Thyroid gland (tissue), 4 donors: ENCODE measurements around the gene ABL2. TPM values are rescaled to one million over a fixed set of nuclear protein-coding genes. Genes with fewer than 3 reads are reported as not detected.
"Not testable (repeated sequence)": the region's sequence is repeated elsewhere in the genome, so short reads cannot be mapped to it uniquely, and the experiment has no call there.

Source experiments
- DNase-seq, 2 donors: peaks; one replicate each; pipeline ENCODE4 v3.0.0-alpha.2; 2019
- H3K27ac ChIP-seq, 3 donors: fragments of 200-600 bp; sonication (generic); 1 replicate in 2 of 3; 2 replicates in 1 of 3; pipeline ENCODE4 v1.5.1; 2016 to 2019; ENCODE audit warnings: mild to moderate bottlenecking in 1 of 3, moderate library complexity in 1 of 3
- H3K27me3 ChIP-seq: fragments of 200-600 bp; sonication (generic); one replicate; pipeline ENCODE4 v1.5.1; 2019
- H3K36me3 ChIP-seq, 2 donors: fragments of 200-600 bp; sonication (generic); one replicate each; pipeline ENCODE4 v1.5.1; 2016 to 2019
- H3K4me1 ChIP-seq, 2 donors: fragments of 200-600 bp; sonication (generic); one replicate each; pipeline ENCODE4 v1.5.1; 2017 to 2019
- H3K4me3 ChIP-seq, 3 donors: fragments of 200-600 bp; sonication (generic); replicated peaks in 1 of 3; 1 replicate in 2 of 3; 2 replicates in 1 of 3; pipeline ENCODE4 v1.5.1; 2016; ENCODE audit warnings: mild to moderate bottlenecking in 1 of 3
- H3K9me3 ChIP-seq: fragments of 200-600 bp; sonication (generic); one replicate; pipeline ENCODE4 v1.5.1; 2017
- POLR2A ChIP-seq, 2 donors: fragments of 450-650 bp; IDR thresholded peaks; one replicate each; pipeline ENCODE4 v1.6.1; 2017; ENCODE audit warnings: antibody characterized with exemption in 2 of 2, mild to moderate bottlenecking in 2 of 2, moderate library complexity in 1 of 2
- WGBS, 2 donors: methylation state at CpG; one replicate each; pipeline ENCODE4 v1.1.5; 2017; 5-methylcytosine and 5-hydroxymethylcytosine counted together
- intact Hi-C: fragments of 100-400 bp; cut with DNase I; formaldehyde crosslinking; loops from one replicate; pipeline ENCODE4 v1.15.1; 2023
- total RNA-seq, 4 donors: library from RNA; depleted of rRNA; stranded (reverse); fragments of >200 nt; gene quantifications; one replicate each; pipeline ENCODE4 v1.2.3, GENCODE V29; 2016
- TF ChIP-seq, protein P1 (sequence below), 6 experiments: fragments of 200-600 bp in 3 of 6; fragments of 450-650 bp in 3 of 6; sonication (generic) in 3 of 6; IDR thresholded peaks; one replicate each; pipeline ENCODE4 v1.5.1; 2016 to 2019; ENCODE audit warnings: antibody characterized with exemption in 6 of 6, mild to moderate bottlenecking in 2 of 6, inconsistent platforms in 1 of 6, moderate library complexity in 1 of 6

The ABL2 gene
- total RNA-seq, 4 donors from 2014 or later: 11.8 to 21.2 (median 18.9) TPM

DNA sequence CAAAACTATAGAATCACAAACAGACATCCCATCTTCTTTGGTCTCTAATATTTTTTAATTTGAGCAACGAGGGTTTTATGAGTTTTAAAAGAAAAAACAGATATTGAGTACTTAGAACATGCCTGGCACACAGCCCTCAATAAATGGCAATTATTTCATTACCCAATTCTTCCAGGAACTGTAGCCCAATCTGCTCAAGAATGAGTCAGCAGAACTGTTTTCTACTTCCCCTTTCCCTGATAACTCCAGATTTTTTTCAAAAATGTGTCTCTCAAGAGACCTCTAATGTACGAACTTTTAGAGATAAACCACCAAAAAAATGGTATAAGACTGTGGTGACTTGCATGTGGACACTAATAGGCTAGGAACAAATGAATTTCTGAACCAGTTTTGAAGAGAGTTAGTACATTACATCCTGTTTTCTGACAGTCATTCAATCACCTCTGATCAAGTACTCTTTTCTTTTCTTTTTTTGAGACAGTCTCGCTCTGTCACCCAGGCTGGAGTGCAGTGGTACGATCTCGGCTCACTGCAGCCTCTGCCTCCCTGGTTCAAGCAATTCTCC lies 11.5 kb downstream of the ABL2 start:
- WGBS, 2 donors: 79 to 83% methylated on average over 5 of the region's 5 CpGs
- Histone ChIP-seq H3K4me3 (no peak overlapping the region), H3K27me3 (no peaks in the 10 kb centered on the region), H3K4me1 (peaks cover 8 to 11% of the 10 kb centered on the region in 2 donors), H3K27ac (peak overlapping the region; percentile 11 to 48 (median 38)), H3K36me3 (no peaks in the 10 kb centered on the region), H3K9me3 (no peaks in the 10 kb centered on the region)
- TF ChIP-seq, protein P1, sequence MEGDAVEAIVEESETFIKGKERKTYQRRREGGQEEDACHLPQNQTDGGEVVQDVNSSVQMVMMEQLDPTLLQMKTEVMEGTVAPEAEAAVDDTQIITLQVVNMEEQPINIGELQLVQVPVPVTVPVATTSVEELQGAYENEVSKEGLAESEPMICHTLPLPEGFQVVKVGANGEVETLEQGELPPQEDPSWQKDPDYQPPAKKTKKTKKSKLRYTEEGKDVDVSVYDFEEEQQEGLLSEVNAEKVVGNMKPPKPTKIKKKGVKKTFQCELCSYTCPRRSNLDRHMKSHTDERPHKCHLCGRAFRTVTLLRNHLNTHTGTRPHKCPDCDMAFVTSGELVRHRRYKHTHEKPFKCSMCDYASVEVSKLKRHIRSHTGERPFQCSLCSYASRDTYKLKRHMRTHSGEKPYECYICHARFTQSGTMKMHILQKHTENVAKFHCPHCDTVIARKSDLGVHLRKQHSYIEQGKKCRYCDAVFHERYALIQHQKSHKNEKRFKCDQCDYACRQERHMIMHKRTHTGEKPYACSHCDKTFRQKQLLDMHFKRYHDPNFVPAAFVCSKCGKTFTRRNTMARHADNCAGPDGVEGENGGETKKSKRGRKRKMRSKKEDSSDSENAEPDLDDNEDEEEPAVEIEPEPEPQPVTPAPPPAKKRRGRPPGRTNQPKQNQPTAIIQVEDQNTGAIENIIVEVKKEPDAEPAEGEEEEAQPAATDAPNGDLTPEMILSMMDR (IDR thresholded peaks at IDR 0.05): no peak
- TF ChIP-seq POLR2A (IDR thresholded peaks at IDR 0.05): no peak
- intact Hi-C loops: no loop called here
- no peak for DNase-seq

DNA sequence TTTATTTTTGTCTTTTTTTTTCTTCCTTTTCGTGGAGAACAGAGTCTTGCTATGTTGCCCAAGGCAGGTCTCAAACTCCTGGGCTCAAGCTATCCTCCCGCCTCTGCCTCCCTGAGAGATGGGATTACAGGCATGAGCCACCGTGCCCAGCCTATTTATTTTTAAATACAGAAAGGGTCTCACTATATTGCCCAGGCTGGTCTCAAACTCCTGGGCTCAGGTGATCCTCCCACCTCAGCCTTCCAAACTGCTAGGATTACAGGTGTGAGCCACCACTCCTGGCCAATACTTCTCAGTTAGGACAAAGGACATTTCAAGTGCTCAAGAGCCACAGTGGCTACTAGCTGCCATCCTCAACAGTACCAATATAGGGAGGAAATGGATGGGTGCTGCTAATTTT lies 16.2 kb downstream of the ABL2 start:
- DNase-seq, H3K4me1 ChIP-seq, H3K36me3 ChIP-seq, H3K9me3 ChIP-seq, H3K27me3 ChIP-seq, H3K4me3 ChIP-seq, H3K27ac ChIP-seq, intact Hi-C loops: not testable (repeated sequence)
- WGBS, 2 donors: 97 to 98% methylated on average over 3 of the region's 3 CpGs

DNA sequence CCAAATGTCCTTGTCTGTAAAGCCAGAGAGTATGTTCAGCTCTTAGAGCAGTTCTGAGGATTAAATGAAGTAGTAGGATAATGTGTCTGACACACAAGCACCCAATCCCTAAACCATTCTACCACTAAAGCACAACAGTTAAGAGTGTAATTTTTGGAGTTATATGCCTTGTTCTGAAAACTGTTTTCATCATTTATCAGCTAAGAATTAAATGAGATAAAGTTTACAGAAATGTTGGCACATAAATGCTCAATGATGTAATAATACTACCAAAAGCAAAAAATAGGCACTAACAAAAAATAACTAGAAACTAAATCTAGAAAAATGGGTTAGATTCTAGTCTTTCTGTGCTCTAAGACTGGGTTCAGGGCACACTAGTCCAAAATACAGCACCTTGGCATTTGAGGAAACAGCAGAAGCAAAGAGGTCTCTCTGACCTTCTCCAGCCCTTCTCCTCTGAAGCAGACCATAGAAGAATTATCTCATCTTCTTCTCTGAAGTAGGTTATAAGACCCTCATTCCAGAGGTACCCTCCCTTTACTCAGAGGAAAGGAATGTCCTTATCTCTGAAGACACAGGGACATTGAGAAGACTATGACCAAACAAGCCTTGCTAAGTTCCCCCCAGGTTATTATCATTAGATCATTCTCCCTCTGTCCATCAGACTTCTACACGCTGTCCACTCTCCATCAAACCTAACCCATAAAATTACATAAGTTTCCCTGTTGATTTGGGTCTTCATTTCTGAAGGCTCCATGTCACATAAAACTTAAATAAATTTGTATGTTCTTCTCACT lies 20.6 kb downstream of the ABL2 start:
- H3K9me3 ChIP-seq: no peaks in the 10 kb centered on the region
- H3K27ac ChIP-seq: no peak overlapping the region

DNA sequence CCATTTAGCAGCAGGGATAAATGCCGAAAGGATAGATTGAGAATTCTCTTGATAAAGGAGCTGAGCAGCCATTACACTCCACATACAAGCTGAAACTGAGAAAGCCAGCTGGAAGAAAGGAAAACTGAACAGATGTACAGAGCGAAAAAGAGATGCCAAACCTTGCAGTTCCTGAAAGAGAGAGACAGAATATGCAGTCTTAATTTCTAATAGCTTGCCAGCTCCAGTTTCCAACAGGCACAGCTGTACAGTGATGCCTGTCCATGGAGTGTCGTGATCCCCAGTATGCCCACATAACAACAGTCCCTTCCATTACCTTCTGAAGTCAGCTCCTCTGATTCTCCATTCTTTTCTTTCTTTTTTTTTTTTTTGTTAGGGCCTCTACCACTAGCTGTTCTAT lies 22.7 kb downstream of the ABL2 start:
- Histone ChIP-seq H3K4me3 (no peak overlapping the region), H3K27ac (no peak overlapping the region), H3K4me1 (peaks cover 5 to 9% of the 10 kb centered on the region in 2 donors), H3K9me3 (no peaks in the 10 kb centered on the region), H3K27me3 (no peaks in the 10 kb centered on the region), H3K36me3 (no peaks in the 10 kb centered on the region)
- TF ChIP-seq, protein P1 (IDR thresholded peaks at IDR 0.05): no peak
- TF ChIP-seq POLR2A (IDR thresholded peaks at IDR 0.05): no peak
- no peak for DNase-seq
- intact Hi-C loops: no loop called here
- WGBS, 2 donors: 79 to 92% methylated on average over 3 of the region's 3 CpGs

More for the DNA sequence above, 20.6 kb downstream of the ABL2 start:
- intact Hi-C loops: no loop called here
- no peak for TF ChIP-seq POLR2A (IDR thresholded peaks at IDR 0.05)
- Histone ChIP-seq H3K36me3 (no peaks in the 10 kb centered on the region), H3K4me1 (no peaks in the 10 kb centered on the region), H3K27me3 (no peaks in the 10 kb centered on the region), H3K4me3 (no peak overlapping the region)
- WGBS, 2 donors: 100% methylated on average over 1 of the region's 1 CpG
- no peak for DNase-seq

DNA sequence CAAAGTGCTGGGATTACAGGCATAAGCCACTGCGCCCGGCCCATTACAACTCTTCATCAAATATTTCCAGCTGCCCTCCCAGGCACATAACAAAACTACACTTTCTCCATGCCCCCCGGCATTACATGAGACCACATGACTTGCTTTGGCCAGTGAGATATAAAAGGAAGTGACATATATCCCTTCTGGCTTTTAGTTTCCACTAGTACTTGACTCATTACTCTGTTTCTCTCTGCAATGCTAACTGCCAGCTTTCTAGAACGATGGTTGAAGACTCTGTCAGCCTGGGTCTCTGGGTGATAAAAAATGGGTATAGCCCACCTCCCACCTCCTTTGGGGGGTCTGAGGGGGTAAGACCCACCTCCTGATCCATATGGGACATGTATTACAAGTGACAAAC lies 24.2 kb downstream of the ABL2 start:
- WGBS, 2 donors: 92 to 96% methylated on average over 4 of the region's 4 CpGs
- H3K4me3 ChIP-seq: no peak overlapping the region
- intact Hi-C loops: no loop called here
- no peaks in the 10 kb centered on the region for H3K27me3 ChIP-seq
- no peaks in the 10 kb centered on the region for H3K9me3 ChIP-seq
- no peak for DNase-seq
- H3K27ac ChIP-seq: no peak overlapping the region
- H3K36me3 ChIP-seq: no peaks in the 10 kb centered on the region
- H3K4me1 ChIP-seq: peaks cover 5 to 9% of the 10 kb centered on the region in 2 donors
- no peak for TF ChIP-seq POLR2A (IDR thresholded peaks at IDR 0.05)
- TF ChIP-seq, protein P1 (IDR thresholded peaks at IDR 0.05): no peak

DNA sequence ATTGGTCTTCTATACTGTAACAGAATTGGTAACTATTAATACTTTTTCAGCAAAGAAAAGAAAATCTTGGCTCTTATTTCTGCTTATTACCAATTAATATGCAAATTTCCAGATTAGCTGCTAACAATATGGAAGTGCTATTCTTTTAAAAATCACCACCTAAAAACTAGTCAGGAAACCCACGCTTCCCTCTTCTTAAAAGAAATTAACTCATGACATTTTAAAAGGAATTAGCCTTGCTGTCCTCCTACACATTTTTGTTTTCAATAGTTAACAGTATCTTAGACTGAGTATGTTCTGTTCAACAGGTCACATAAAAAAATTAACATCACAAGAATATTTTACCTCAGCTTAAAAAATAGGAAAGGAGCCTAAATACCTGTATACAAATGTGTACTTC lies 27.3 kb downstream of the ABL2 start:
- intact Hi-C loops: no loop called here

More for the DNA sequence above, 27.3 kb downstream of the ABL2 start:
- H3K9me3 ChIP-seq: no peaks in the 10 kb centered on the region
- no peaks in the 10 kb centered on the region for H3K27me3 ChIP-seq
- no peak overlapping the region for H3K4me3 ChIP-seq
- 89 to 95% methylated on average over 1 of the region's 1 CpG for WGBS, 2 donors
- H3K4me1 ChIP-seq: peaks cover 5 to 9% of the 10 kb centered on the region in 2 donors
- H3K27ac ChIP-seq: no peak overlapping the region
- H3K36me3 ChIP-seq: no peaks in the 10 kb centered on the region
- no peak for DNase-seq
- TF ChIP-seq, protein P1 (IDR thresholded peaks at IDR 0.05): no peak
- TF ChIP-seq POLR2A (IDR thresholded peaks at IDR 0.05): no peak
